ENCODE measurements around the gene ADCY3. TPM values are rescaled to one million over a fixed set of nuclear protein-coding genes. Genes with fewer than 3 reads are reported as not detected.

ADCY3 gene
- total and polyA plus RNA-seq, 3 donors from 2014 or later = 22.3 to 41.6 (median 27.9) TPM

GRCh38 chr2:24816884-24817283 lies 103.2 kb downstream of the ADCY3 start:
- 85 to 89% methylated on average over 4 of the region's 4 CpGs for WGBS, 2 donors
- Histone ChIP-seq H3K4me3 (no peak overlapping the region), H3K9me3 (no peaks in the 10 kb centered on the region), H3K4me1 (peaks cover 4% of the 10 kb centered on the region), H3K27me3 (no peaks in the 10 kb centered on the region), H3K27ac (no peak overlapping the region), H3K36me3 (ENCODE audit: low read depth, missing control alignments) (no peaks in the 10 kb centered on the region)
- intact Hi-C loops (cut with DNase I; ENCODE audit: low total_unique reads) = no loop called here
- no peak for TF ChIP-seq CTCF (IDR thresholded peaks at IDR 0.05)
- DNase-seq = no peak

GRCh38 chr2:24816404-24816803 lies 103.6 kb downstream of the ADCY3 start:
- Histone ChIP-seq H3K36me3 (ENCODE audit: low read depth, missing control alignments) (no peaks in the 10 kb centered on the region), H3K27me3 (no peaks in the 10 kb centered on the region), H3K4me3 (no peak overlapping the region), H3K9me3 (no peaks in the 10 kb centered on the region), H3K4me1 (peaks cover 4% of the 10 kb centered on the region), H3K27ac (no peak overlapping the region)
- no peak for TF ChIP-seq POLR2A (IDR thresholded peaks at IDR 0.05)
- no peak for TF ChIP-seq CTCF (IDR thresholded peaks at IDR 0.05)
- intact Hi-C loops (cut with DNase I; ENCODE audit: low total_unique reads) = no loop called here
- no peak for DNase-seq
- WGBS, 2 donors = 96% methylated on average over 6 of the region's 6 CpGs

GRCh38 chr2:24815171-24815570 lies 104.9 kb downstream of the ADCY3 start:
- Histone ChIP-seq H3K9me3 (no peaks in the 10 kb centered on the region), H3K4me3 (no peak overlapping the region), H3K36me3 (ENCODE audit: low read depth, missing control alignments) (no peaks in the 10 kb centered on the region), H3K27ac (no peak overlapping the region), H3K4me1 (peaks cover 4% of the 10 kb centered on the region), H3K27me3 (no peaks in the 10 kb centered on the region)
- intact Hi-C loops (cut with DNase I; ENCODE audit: low total_unique reads) = no loop called here
- DNase-seq = peak; percentile 8
- WGBS, 2 donors = 95 to 98% methylated on average over 4 of the region's 4 CpGs
- TF ChIP-seq POLR2A (IDR thresholded peaks at IDR 0.05) = no peak
- no peak for TF ChIP-seq CTCF (IDR thresholded peaks at IDR 0.05)

- Histone ChIP-seq H3K9me3 (no peaks in the 10 kb centered on the region), H3K27me3 (no peaks in the 10 kb centered on the region), H3K36me3 (ENCODE audit: low read depth, missing control alignments) (no peaks in the 10 kb centered on the region), H3K4me3 (no peak overlapping the region), H3K27ac (no peak overlapping the region), H3K4me1 (peaks cover 4% of the 10 kb centered on the region)
- no peak for TF ChIP-seq POLR2A (IDR thresholded peaks at IDR 0.05)
- no peak for TF ChIP-seq CTCF (IDR thresholded peaks at IDR 0.05)
- DNase-seq = no peak
- WGBS, 2 donors = 87 to 89% methylated on average over 4 of the region's 4 CpGs
- intact Hi-C loops (cut with DNase I; ENCODE audit: low total_unique reads) = no loop called here
These were observed 105.5 kb downstream of the ADCY3 start for GRCh38 chr2:24814516-24814915.

- TF ChIP-seq POLR2A (IDR thresholded peaks at IDR 0.05) (no peak), CTCF (IDR thresholded peaks at IDR 0.05) (no peak)
- peak; percentile 7 for DNase-seq
- 75 to 84% methylated on average over 4 of the region's 4 CpGs for WGBS, 2 donors
- H3K27me3 ChIP-seq = no peaks in the 10 kb centered on the region
- no peaks in the 10 kb centered on the region for H3K9me3 ChIP-seq
- H3K4me1 ChIP-seq = peaks cover 3% of the 10 kb centered on the region
- H3K36me3 ChIP-seq (ENCODE audit: low read depth, missing control alignments) = no peaks in the 10 kb centered on the region
- H3K4me3 ChIP-seq = no peak overlapping the region
- no peak overlapping the region for H3K27ac ChIP-seq
- intact Hi-C loops (cut with DNase I; ENCODE audit: low total_unique reads) = no loop called here
These were observed 106.3 kb downstream of the ADCY3 start for GRCh38 chr2:24813691-24814137.
